ENCODE data around the gene MYBPH.

The MYBPH gene

DNA sequence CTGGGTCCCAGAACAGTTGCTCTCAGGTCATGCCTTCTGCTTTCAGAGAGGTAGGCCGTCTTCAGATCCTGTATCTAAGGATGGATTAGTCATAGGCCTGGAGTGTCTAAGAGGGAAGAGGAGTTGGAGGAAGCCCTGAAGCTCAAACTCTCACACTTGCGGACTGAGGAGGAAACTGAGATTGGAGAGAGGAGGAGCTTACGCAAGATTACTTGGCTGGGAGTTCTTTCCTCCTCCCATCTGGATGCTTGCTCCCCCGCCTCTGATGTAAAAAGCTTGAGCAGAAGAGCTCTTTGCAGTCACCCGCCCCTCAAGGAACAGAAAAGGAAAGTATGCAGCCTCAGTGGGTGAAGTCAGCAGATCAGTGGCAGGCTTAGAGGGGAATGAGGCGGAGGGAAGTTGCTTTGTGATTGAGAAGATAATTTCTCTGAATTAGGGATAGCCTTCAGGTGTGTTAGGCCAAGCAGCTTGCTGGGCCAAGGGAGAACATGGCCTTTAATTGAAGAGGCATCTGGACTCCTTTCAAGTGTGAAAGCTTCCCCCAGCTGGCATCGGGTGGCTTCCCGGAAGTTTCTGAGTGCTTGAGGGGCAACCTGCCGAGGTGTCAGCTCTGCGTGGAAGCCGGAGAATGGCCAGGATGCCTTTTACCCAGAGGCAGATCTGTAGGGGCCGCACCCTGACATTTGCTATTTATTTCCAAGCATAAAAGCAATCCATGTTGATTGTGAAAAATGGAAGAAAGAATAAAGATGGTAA lies 41.5 kb downstream of the MYBPH start:
- Histone ChIP-seq H3K36me3 (ENCODE audit: low read depth) (no peaks in the 10 kb centered on the region), H3K4me3 (ENCODE audit: severe bottlenecking) (no peak overlapping the region), H3K4me1 (ENCODE audit: insufficient read depth, poor library complexity, severe bottlenecking) (peaks cover 3% of the 10 kb centered on the region), H3K27me3 (ENCODE audit: insufficient read depth, poor library complexity, severe bottlenecking) (no peaks in the 10 kb centered on the region), H3K9me3 (ENCODE audit: severe bottlenecking) (no peaks in the 10 kb centered on the region), H3K27ac (ENCODE audit: poor library complexity, severe bottlenecking) (no peak overlapping the region)
- no peak for TF ChIP-seq CTCF (IDR thresholded peaks at IDR 0.05; ENCODE audit: poor library complexity, severe bottlenecking)
- ATAC-seq (ENCODE audit: low read depth) (no peak), DNase-seq (ENCODE audit: low spot score) (no peak)

DNA sequence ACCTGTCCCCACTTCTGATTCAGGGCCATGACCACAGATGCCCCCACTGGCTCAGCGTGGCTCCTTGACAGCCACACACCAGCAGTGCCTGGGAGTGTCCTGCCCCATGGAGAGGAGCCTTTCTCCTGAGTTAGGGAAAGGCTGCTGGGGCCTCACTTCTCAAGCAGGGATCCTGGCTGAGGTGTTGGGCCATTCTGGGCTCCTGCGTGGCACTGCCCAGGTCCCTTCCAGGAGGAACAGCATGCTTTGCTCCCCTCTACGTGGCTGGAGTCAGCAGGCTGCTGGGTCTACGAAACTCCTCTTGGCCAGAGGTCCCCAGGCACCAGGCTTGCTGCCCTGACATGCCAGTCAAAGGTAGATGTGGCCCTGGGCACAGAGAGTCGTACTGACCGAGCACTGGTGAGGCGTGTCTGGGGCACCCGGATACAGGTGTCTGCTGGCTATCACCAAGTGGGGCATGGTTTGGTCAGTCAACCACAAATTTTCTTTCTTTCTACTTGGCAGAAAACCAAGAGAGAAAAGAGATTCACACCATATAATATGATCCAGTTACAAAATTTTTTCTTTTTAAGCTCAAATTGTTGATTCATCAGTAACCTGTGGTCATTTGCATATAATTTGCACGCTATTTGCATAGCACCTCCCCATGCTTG lies 44.0 kb downstream of the MYBPH start:
- Histone ChIP-seq H3K27me3 (ENCODE audit: insufficient read depth, poor library complexity, severe bottlenecking) (no peaks in the 10 kb centered on the region), H3K9me3 (ENCODE audit: severe bottlenecking) (no peaks in the 10 kb centered on the region), H3K4me1 (ENCODE audit: insufficient read depth, poor library complexity, severe bottlenecking) (peaks cover 7% of the 10 kb centered on the region), H3K36me3 (ENCODE audit: low read depth) (no peaks in the 10 kb centered on the region), H3K4me3 (ENCODE audit: severe bottlenecking) (no peak overlapping the region), H3K27ac (ENCODE audit: poor library complexity, severe bottlenecking) (no peak overlapping the region)
- ATAC-seq (ENCODE audit: low read depth) (no peak), DNase-seq (ENCODE audit: low spot score) (no peak)
- TF ChIP-seq CTCF (IDR thresholded peaks at IDR 0.05; ENCODE audit: poor library complexity, severe bottlenecking) = no peak

- Histone ChIP-seq H3K27ac (ENCODE audit: poor library complexity, severe bottlenecking) (no peak overlapping the region), H3K9me3 (ENCODE audit: severe bottlenecking) (no peaks in the 10 kb centered on the region), H3K27me3 (ENCODE audit: insufficient read depth, poor library complexity, severe bottlenecking) (no peaks in the 10 kb centered on the region), H3K4me1 (ENCODE audit: insufficient read depth, poor library complexity, severe bottlenecking) (peaks cover 4% of the 10 kb centered on the region), H3K36me3 (ENCODE audit: low read depth) (no peaks in the 10 kb centered on the region), H3K4me3 (ENCODE audit: severe bottlenecking) (no peak overlapping the region)
- no peak for TF ChIP-seq CTCF (IDR thresholded peaks at IDR 0.05; ENCODE audit: poor library complexity, severe bottlenecking)
- ATAC-seq (ENCODE audit: low read depth) (no peak), DNase-seq (ENCODE audit: low spot score) (no peak)
Measured at GRCh38 chr1:203130358-203130985, 45.2 kb downstream of the MYBPH start.

GRCh38 chr1:203129501-203130231 lies 46.0 kb downstream of the MYBPH start:
- no peak for DNase-seq (ENCODE audit: low spot score)
- peaks cover 4% of the 10 kb centered on the region for H3K4me1 ChIP-seq (ENCODE audit: insufficient read depth, poor library complexity, severe bottlenecking)
- no peak overlapping the region for H3K4me3 ChIP-seq (ENCODE audit: severe bottlenecking)
- TF ChIP-seq CTCF (IDR thresholded peaks at IDR 0.05; ENCODE audit: poor library complexity, severe bottlenecking) = no peak
- H3K27ac ChIP-seq (ENCODE audit: poor library complexity, severe bottlenecking) = no peak overlapping the region
- no peaks in the 10 kb centered on the region for H3K36me3 ChIP-seq (ENCODE audit: low read depth)
- no peak for ATAC-seq (ENCODE audit: low read depth)
- no peaks in the 10 kb centered on the region for H3K27me3 ChIP-seq (ENCODE audit: insufficient read depth, poor library complexity, severe bottlenecking)
- no peaks in the 10 kb centered on the region for H3K9me3 ChIP-seq (ENCODE audit: severe bottlenecking)

All from RWPE2 (cell line).